ENCODE results near the gene NME3. TPM values are rescaled to one million over a fixed set of nuclear protein-coding genes. Genes with fewer than 3 reads are reported as not detected.

Gene NME3
- total RNA-seq, 1 experiment from 2014 or later, result 76.9 TPM

GRCh38 chr16:1772362-1772907, 1.1 kb upstream of the NME3 start, which contains the start of gene EME2:
Gene EME2 (plus strand): TSS chr16:1772810. CDS start chr16:1773228, 418 bp downstream.
- H3K27ac Mint-ChIP-seq, result peak within 1 kb of the TSS; percentile 98 to 99 (median 99); a peak in 6 of 7 replicates
- no peak for DNase-seq
- no CpG with 5 or more reads among the region's 53 CpGs for WGBS (ENCODE audit: extremely low coverage, insufficient read length, low lambda C conversion rate)

More at GRCh38 chr16:1772362-1772907, 1.1 kb upstream of the NME3 start, which contains the start of gene EME2:
- no peak for TF ChIP-seq CTCF (conservative IDR thresholded peaks at IDR 0.05)
- Histone ChIP-seq H2AK5ac (ENCODE audit: insufficient read length, low read length) (no peak within 1 kb of the TSS), H2BK5ac (ENCODE audit: insufficient read length, low read length) (no peak within 1 kb of the TSS), H3K23ac (ENCODE audit: insufficient read length, low read depth, low read length) (no peak within 1 kb of the TSS), H2BK15ac (ENCODE audit: low read depth, low read length) (no peak within 1 kb of the TSS), H2BK12ac (ENCODE audit: insufficient read length, low read depth, low read length) (no peak within 1 kb of the TSS), H3K56ac (ENCODE audit: insufficient read length, low read depth, low read length) (no peak within 1 kb of the TSS), H3K4me2 (ENCODE audit: insufficient read depth, insufficient read length, low read length) (peak within 1 kb of the TSS; percentile 64), H3K4ac (ENCODE audit: low read depth, low read length) (no peak within 1 kb of the TSS), H3K9me3 (ENCODE audit: control insufficient read depth, low read depth, low read length) (no peaks in the 10 kb centered on the region), H4K91ac (ENCODE audit: insufficient read length, low read depth, low read length) (no peak within 1 kb of the TSS), H3K27me3 (ENCODE audit: insufficient read depth, low read length) (no peaks in the 10 kb centered on the region), H3K23me2 (ENCODE audit: insufficient read length, low read depth, low read length, poor library complexity, severe bottlenecking) (peaks cover 9% of the 10 kb centered on the region), H2BK120ac (ENCODE audit: low read depth, low read length, poor library complexity, severe bottlenecking) (no peak within 1 kb of the TSS), H3T11ph (ENCODE audit: low read length) (no peak within 1 kb of the TSS), H3K79me2 (ENCODE audit: insufficient read depth, low read length) (no peaks in the 10 kb centered on the region; the same call in 1 of the 2 replicates), H3K9ac (ENCODE audit: extremely low read depth, insufficient read length, low read length) (peak within 1 kb of the TSS; percentile 66), H4K5ac (ENCODE audit: insufficient read length, low read depth, low read length) (no peak within 1 kb of the TSS), H2AFZ (ENCODE audit: low read length) (no peak within 1 kb of the TSS), H4K8ac (replicated peaks; ENCODE audit: insufficient read length, low read depth, low read length) (no peak within 1 kb of the TSS), H3K27ac (ENCODE audit: insufficient read length, low read depth, low read length) (no peak within 1 kb of the TSS), H4K20me1 (ENCODE audit: control insufficient read depth, insufficient read depth, insufficient read length) (no peaks in the 10 kb centered on the region), H3K18ac (ENCODE audit: insufficient read length, low read depth, low read length) (peak within 1 kb of the TSS; percentile 44), H3K4me1 (ENCODE audit: insufficient read depth, low read length) (no peaks in the 10 kb centered on the region), H2BK20ac (ENCODE audit: low read depth, low read length, poor library complexity, severe bottlenecking) (no peak within 1 kb of the TSS), H3K79me1 (ENCODE audit: insufficient read depth, low read depth, low read length, poor library complexity, severe bottlenecking) (peaks cover 5% of the 10 kb centered on the region), H3K14ac (ENCODE audit: insufficient read depth, low read length) (peak within 1 kb of the TSS; percentile 79)
- peaks cover 9 to 47% (median 28%) of the 10 kb centered on the region in 3 experiments; a peak in 6 of 7 replicates for H3K36me3 Mint-ChIP-seq (ENCODE audit: insufficient read depth in 1 of 3, low read depth in 3 of 3)
- H3K27me3 Mint-ChIP-seq (ENCODE audit: low read depth), result no peaks in the 10 kb centered on the region; the same call in 1 of the 2 replicates
- H3K4me1 Mint-ChIP-seq, result peaks cover 3 to 19% of the 10 kb centered on the region in 2 experiments
- H3K9me3 Mint-ChIP-seq, result no peaks in the 10 kb centered on the region
- peak within 1 kb of the TSS; percentile 95 to 98 for H3K4me3 Mint-ChIP-seq

All from H9 (cell line).